GM18873 (cell line): ENCODE results near the gene ZCCHC17.

Experiments used
- ATAC-seq: cut with Tn5 transposase; IDR thresholded peaks from one replicate; pipeline ENCODE4 v1.9.1; 2021; ENCODE audit warnings: mild to moderate bottlenecking, moderate library complexity, moderate number of reproducible peaks; ENCODE audit not compliant: unreplicated experiment, low FRiP score

ZCCHC17 gene

DNA sequence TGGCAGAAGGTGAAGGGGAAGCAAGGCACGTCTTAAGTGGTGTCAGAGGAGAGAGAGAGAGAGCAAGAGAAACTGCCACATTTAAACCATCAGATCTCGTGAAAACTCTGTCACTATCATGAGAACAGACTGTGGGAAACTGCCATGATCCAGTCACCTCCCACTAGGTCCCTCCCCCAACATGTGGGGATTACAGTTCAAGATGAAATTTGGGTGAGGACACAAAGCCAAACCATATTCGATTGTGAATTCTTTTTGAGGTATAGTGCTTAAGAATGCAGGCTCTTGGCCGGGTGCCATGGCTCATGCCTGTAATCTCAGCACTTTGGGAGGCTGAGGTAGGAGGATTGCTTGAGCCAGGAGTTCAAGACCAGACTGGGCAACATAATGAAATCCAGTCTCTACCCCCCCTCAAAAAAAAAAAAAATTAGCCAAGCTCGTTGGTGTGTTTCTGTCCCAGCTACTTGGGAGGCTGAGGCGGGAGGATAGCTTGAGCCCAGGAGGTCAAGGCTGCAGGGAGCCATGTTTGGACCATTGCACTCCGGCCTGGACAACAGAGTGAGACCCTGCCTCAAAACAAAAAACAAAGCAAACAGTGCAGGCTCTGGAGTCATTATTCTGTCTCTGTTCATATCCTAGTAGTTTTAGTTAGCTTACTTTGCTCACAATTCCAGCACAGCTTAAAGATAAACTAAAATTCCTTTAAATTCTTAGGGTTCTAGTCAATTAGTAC, 6.0 kb downstream of the ZCCHC17 start:
- no peak for ATAC-seq

DNA sequence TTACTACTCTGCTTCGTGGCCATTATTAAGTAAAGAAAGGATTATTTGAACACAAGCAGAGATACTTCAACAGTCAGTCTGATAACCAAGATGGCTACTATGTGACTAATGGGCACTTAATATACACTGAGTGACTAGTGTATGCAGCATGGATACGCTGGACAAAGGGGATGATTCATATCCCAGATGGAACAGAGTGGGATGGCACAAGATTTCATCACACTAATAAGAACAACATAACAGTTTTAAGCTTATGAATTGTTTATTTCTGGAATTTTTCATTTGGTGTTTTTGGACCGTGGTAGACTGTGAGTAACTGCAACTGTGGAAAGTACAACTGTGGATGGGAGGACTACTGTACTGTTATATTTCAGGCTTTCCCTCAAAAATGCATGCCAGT, 9.4 kb downstream of the ZCCHC17 start:
- no peak for ATAC-seq

DNA sequence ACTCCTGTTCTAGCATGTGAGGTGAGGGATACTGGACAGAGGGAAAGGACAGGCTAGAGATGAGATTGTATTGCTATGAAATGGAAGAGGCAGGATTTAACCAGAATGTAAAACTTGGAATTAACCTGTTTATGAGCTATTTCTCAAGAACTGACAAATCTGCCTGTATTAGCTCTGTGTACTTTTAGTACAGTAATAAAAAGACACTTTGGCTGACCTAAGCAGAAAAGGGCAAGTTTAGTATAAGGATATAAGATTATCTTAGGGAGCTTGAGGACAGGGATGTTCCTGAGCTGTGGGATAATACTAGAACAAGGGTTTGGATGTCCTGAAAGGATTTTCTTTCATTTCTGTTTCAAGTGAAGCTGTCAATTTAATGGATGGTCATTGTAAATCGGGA, 11.2 kb downstream of the ZCCHC17 start:
- no peak for ATAC-seq

DNA sequence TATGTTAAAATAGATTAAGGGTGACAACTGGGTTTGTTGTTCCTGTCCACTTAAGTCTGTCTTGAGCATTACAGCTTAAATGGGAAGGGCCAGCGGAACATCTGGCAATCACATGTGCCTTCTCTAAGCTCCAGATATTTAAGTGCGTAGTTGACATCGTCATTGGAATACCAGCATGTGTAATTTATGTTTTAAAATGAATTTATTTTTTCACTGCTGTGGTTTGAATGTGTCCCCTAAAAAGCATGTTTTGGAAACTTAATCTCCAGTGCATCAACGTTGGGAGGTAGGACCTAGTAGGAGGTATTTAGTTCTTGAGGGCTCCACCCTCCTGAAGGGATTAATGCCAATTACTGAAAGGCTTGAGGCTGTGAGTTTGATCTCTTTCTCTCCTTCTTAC, 13.4 kb downstream of the ZCCHC17 start:
- no peak for ATAC-seq

DNA sequence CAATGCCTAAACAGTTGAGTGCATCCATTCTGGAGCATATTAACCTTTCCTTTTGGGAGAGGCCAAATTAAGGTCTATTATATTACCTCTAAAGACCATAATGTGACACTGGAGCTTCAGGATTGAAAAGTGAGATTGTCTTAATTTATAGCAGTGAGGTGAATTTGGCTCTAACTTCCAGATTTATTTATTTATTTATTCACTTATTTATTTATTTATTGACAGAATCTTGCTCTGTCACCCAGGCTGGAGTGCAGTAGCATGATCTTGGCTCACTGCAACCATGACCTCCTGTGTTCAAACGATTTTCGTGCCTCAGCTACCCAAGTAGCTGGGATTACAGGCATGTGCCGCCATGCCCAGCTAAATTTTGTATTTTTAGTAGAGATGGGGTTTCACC, 19.1 kb downstream of the ZCCHC17 start:
- ATAC-seq = no peak

DNA sequence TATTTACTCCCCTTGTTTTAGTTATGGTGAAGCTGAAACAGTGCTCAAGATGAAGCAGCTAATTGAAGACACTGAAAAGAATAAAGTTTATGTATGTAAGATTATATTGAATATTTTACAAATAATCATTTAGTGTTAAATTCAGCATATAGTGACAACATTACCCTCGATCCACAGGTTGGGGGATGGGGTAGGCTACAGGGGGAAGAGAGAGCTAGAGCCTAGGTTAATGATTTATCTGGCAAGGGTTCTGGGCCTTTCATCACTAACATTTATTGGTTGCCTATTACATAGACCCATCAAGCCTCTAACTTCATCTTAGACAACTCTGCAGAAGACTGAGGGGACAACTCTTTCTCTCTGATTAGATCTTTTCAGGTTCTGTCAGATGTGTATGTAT, 21.3 kb downstream of the ZCCHC17 start:
- no peak for ATAC-seq

DNA sequence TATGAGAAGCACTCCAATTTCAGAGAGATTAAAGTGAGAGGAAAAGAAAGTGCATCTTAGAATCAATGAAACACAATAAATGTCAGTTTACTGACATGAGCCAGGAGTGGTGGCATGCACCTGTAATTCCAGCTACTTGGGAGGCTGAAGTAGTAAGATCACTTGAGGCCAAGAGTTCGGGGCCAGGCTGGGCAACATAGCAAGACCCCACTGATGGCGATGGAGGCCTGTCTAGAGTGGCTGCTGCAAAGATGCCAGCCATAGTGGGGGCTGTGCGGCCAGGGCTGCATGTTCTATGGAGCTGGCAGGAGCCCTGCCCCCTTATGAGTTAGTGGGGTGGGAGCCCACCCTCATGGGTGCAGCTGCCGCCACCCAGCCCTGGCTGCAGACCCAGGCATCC, 27.3 kb downstream of the ZCCHC17 start:
- ATAC-seq = no peak

DNA sequence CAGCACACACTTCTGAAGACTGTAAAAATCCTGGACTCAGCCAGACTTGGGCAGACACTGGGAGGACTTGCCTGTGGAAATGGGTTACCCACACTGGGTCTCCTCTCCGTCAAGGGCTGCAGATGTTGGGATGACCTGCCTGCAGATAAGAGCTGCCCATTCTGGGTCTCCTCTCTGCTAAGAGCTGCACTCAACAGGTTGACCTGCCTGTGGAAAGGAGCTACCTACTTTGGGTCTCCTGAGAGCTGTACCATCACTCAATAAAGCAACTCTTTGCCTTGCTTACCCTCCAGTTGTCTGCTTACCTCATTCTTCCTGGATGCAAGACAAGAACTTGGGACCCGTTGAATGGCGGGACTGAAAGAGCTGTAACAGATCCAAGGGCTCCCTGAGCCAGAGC, 28.2 kb downstream of the ZCCHC17 start:
- ATAC-seq = no peak

DNA sequence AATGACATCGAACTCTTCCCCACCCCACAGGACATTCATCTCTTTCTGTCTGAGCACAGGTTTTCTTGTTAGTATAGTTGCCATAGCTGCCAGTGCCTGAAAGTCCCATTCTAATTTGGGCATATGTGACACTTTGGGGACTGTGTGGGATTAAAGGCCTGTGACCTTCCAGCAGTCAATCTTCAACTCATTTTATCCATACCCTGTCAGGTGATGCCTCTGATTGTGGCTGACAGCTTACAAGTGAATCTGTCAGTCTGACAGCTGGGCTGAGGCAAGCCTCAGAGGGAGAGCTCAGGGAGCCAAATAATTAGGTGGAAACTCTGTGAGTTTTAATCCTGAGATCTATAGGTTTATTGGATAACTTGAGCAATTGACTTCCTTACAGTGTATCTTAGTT, 29.6 kb downstream of the ZCCHC17 start:
- no peak for ATAC-seq

DNA sequence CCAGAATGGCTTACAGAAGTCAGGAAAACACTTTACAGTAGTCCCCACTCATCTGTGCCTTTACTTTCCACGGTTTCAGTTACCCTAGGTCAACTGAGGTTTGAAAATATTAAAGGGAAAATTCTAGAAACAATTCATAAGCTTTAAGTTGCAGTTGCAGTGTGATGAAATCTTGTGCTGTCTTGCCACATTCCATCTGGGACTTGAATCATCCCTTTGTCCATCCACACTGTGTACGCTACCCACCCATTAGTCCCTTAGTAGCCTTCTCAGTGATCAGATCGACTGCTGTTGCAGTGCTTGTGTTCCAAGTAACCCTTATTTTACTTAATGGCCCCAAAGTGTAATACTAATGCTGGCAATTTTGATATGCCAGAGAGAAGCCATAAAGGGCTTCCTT, 30.5 kb downstream of the ZCCHC17 start:
- ATAC-seq = no peak

DNA sequence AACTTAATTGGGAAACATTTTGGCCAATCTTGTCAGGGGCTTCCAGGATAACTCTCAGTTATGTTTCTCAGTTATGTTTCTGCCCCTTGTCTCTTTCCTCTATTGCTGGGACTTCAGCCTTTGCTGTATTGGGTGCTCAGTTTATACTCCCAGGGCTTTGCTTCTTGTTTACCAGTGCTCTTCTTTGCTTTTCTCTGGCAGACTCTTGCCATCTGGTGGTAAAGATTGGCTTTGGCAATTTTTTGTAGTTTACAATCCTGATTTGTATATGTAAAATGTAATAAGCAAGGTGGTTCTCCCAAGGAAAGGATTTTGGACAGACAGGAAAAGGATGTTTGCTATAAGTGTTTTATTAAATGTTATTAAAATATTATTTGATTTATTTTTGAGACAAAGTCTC, 38.2 kb downstream of the ZCCHC17 start:
- ATAC-seq = no peak

DNA sequence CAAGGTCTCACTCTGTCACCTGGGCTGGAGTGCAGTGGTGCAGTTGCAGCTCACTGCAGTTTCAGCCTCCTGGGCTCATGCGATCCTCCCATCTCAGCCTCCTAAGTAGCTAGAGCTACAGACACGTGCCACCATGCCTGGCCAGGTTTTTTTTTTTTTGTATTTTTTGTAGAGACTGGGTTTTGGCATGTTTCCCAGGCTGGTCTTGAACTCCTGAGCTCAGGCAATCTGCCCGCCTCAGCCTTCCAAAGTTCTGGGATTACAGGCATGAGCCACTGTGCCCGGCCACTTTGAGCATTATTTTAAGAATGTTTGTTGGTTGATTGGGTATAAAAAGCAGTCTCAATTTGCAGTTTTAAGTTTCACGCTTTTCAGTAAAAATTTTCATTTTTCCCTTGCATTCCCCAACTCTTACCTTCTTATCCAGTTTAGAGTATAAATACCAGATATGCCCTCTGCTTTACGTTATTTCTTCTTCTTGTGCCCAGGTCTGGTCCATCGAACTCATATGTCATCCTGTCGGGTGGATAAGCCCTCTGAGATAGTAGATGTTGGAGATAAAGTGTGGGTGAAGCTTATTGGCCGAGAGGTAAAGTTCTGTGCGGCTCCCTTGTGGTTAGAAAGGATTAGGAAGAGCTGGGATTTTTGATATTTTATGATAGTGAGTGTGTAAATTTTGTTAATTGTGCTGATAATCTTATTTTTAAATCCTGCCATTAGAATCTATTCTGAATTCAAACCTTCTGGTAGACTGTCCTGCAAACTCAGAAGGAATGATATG, 40.0 kb downstream of the ZCCHC17 start:
- no peak for ATAC-seq

DNA sequence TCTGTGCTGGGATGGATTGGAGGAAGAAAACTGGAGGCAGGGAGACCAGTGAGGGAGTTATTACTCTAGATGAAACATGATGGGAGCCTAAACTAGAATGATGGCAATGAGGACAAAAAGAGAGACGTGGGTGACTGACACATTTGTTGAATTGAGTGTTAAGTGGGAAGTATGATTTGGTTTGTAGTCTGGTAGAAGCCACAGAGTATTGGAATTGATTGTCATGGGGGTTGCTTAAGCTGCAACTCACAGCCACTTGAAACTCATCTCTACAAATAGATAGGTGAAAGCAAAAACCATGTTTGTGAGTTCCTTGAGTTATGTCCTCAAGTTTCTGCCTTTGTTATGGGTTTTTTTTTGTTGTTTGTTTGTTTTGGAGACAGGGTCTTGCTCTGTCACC, 47.7 kb downstream of the ZCCHC17 start:
- ATAC-seq = no peak

DNA sequence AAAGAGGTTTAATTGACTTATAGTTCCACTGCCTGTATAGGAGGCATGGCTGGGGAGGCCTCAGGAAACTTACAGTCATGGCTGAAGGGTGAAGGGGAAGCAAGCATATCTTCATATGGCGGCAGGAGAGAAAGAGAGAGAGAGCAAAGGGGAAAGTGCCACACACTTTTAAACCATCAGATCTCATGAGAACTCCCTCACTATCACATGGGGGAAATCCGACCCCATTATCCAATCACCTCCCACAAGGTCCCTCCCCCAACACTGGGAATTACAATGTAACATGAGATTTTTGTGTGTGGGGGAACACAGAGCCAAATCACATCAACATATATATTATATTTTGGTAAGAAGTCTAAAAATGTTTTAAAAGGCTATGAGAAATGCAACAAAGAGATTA, 48.8 kb downstream of the ZCCHC17 start:
- no peak for ATAC-seq

DNA sequence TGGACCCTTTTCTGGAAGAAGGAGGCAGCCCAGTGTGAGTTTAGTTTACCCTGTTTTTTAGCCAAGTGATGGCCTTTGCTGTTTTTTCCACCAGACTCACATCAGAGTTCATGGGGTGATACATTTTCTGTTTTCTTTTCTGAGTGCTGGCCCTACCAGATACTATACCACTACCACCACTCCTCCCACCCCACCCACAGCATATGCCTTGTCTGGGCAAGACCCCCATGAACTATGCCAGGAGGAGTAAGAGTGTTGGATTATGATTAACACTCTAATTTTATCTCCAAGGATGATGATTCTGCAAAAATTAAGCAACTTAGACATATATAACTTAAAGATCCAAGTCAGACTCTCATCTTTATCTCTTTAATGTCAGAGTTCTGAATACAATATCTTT, 50.0 kb downstream of the ZCCHC17 start:
- no peak for ATAC-seq

DNA sequence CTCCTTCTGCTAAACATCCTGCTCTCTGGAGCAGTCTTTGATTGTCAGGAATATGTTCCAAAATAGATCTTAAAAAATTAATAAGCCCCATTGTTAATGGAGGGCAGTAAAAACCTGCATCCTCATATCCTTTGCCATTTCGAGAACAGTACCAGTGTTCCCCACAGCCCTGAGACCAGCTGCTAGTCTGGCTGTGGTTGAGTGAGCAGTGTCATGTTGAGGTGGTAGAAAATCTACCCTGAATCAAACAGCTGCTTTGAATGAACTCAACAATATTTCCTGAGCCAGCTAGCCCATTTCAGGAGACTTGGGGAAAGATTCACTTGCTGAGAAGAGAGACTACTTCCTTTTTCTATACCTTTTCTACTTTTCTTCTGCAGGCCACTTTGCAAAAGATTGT, 51.6 kb downstream of the ZCCHC17 start:
- ATAC-seq = no peak

DNA sequence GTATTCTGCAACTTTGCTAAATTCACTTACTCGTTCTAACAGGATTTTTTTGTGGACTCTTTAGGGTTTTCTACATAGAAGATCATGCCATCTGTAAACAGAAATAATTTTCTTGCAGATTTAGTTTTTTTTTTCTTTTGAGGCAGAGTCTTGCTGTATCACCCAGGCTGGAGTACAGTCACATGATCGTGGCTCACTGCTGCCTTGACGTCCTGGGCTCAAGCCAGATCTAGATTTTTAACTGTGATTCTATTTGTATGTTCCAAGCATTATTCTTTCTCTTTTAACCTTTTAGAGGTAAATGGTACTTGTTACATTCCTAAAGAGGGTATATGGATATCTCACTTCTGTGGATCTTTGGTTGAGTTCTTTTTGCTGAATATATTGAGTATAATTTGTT, 57.5 kb downstream of the ZCCHC17 start:
- no peak for ATAC-seq

DNA sequence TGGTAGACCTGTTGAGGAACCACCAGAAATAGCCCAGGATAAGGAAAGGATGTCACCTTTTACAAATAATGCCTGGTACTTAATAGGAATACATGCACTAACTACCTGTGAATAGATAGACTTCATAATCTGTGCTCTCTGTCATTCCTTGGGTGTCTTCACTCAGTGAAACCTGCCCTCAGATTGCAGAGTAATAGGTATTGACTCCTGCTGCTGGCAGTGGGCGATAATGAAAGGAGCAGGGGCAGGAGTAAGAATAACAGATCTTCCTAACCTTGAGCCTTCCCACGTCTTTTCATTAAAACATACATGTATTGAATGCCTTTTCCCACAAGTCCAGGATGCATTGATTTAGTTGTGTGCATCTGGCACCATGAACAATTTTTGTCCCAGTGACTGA, 59.6 kb downstream of the ZCCHC17 start:
- no peak for ATAC-seq

DNA sequence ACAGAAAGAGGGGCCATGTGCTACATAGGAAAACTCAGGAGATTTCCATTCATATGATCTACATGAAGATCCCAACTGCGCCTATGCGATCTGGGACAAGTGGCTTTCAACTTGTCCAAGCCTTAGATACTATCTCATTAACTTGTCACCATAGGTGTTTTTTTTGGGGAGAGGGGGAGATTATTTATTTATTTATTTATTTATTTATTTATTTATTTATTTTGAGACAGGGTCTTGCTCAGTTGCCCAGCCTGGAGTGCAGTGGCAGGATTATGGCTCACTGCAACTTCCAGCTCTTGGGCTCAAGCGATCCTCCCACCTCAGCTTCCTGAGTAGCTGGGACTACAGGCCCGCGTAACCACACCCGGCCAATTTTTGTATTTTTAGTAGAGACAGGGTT, 64.8 kb downstream of the ZCCHC17 start:
- ATAC-seq = no peak

DNA sequence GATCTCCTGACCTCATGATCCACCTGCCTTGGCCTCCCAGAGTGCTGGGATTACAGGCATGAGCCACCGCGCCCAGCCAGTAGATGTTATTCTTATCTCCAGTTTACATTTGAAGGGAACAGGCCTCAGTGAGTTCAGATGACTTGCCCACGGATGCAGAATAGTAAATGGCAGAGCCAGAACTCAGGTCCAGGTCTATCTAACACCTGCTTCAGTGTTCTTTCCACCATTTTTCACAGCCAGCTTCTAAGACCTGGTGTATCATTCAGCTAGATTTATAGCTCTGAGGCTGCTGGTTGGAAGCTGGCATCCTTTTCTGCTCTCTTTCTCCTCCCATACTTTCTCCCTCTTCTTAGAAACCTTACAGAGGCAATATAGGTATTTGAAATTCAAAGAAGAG, 65.2 kb downstream of the ZCCHC17 start:
- no peak for ATAC-seq

DNA sequence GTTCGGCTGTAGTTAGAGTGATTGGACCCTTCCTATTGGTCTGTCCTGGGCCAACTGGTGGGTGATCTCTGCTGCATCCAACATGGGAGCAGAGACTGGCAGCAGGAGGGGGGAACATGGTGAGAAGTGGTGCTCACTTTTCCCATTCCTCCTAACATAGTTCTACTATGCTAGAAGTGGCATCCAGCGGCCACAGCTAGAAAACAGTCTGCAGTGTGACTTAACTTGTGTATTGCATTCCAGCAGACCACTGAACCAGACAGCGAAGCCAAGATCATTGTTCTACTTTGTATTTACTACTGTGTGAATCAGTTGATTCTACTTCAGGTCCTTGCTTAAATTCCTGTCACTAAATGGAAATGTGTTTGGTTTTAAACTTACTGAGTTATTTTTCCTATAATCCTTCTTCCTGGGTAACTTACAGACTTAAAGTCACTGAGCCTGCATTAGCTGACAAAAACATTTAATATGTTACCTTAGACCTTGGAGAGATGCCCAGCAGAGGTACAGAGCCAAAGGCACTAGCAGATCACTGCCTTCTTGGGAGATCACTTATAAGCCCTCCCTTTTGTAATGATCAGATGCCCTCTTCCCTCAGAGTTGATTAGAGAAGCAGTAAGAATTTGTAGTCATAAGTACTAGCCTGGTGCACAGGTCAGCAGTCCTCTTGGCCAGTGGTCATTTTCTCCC, 67.9 kb downstream of the ZCCHC17 start:
- ATAC-seq = no peak

DNA sequence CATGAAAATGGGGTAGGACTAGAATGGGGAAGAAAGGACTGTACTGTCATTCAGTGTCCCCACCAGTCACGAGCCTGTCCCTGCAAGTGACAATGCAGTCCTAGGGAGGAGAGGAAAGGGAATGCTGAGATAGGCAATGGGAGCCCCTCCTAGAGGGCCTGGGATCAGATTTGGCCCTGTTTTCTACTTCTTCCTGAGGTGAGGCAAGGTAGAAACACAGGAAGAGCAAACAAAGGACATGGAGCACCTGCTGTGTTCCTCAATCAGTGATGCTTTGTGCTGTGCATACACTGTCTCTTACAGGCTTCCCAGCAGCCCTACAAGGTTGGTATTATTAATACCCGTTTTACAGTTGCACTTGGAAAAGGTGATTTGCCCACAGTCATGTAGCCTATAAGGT, 70.0 kb downstream of the ZCCHC17 start:
- no peak for ATAC-seq
